SIG-M5 treated with dmso at 0.1 percent for 504 hours (cell line): Measurements from ENCODE around the gene HLA-DQA2.
"Not testable (repeated sequence)": the region's sequence is repeated elsewhere in the genome, so short reads cannot be mapped to it uniquely, and the experiment has no call there.

Experiments
- DNase-seq: peaks from one replicate; lab custom pipeline; 2025; ENCODE audit not compliant: unreplicated experiment; lab: John Stamatoyannopoulos, UW

The HLA-DQA2 gene

GRCh38 chr6:32775071-32775470 is 33.9 kb downstream of the HLA-DQA2 start:
- no peak for DNase-seq

- no peak for DNase-seq
Observed at GRCh38 chr6:32779036-32779435, 37.8 kb downstream of the HLA-DQA2 start.

GRCh38 chr6:32782923-32783322 is 41.7 kb downstream of the HLA-DQA2 start:
- DNase-seq = not testable (repeated sequence)

- peak; percentile 57 for DNase-seq
Observed at GRCh38 chr6:32785781-32786533, 44.8 kb downstream of the HLA-DQA2 start.

- no peak for DNase-seq
Observed at GRCh38 chr6:32790306-32790705, 49.1 kb downstream of the HLA-DQA2 start.

GRCh38 chr6:32792901-32793435 is 51.8 kb downstream of the HLA-DQA2 start:
- no peak for DNase-seq

GRCh38 chr6:32794510-32794909 is 53.3 kb downstream of the HLA-DQA2 start:
- peak; percentile 90 for DNase-seq
